Ovary (tissue), 9 donors: ENCODE data around the gene ADPGK. TPM values are rescaled to one million over a fixed set of nuclear protein-coding genes. Genes with fewer than 3 reads are reported as not detected.

ENCODE experiments used
- DNase-seq, 5 donors: peaks; one replicate each; pipeline ENCODE4 v3.0.0-alpha.2; 2019 to 2020
- H3K27ac ChIP-seq, 2 donors: fragments of 200-600 bp; one replicate each; pipeline versions ENCODE4 v1.5.1 to v1.8.0; 2019 to 2022
- H3K27me3 ChIP-seq: fragments of 200-600 bp; one replicate; pipeline ENCODE4 v1.8.0; 2022
- H3K36me3 ChIP-seq: fragments of 200-600 bp; sonication (generic); one replicate; pipeline ENCODE4 v1.5.1; 2019
- H3K4me1 ChIP-seq: one replicate; pipeline ENCODE4 v1.8.1; 2013; ENCODE audit warnings: mild to moderate bottlenecking, moderate library complexity; ENCODE audit not compliant: insufficient read depth
- H3K4me3 ChIP-seq: fragments of 200-600 bp; sonication (generic); one replicate; pipeline ENCODE4 v1.5.1; 2017
- H3K9me3 ChIP-seq, 2 donors: fragments of 200-600 bp in 1 of 2; sonication (generic) in 1 of 2; one replicate each; pipeline versions ENCODE4 v1.5.1 to v1.8.1; 2013 to 2019; ENCODE audit warnings: mild to moderate bottlenecking in 1 of 2, moderate library complexity in 1 of 2
- CTCF ChIP-seq, 3 donors: fragments of 450-650 bp in 2 of 3; fragments of 200-600 bp in 1 of 3; IDR thresholded peaks; one replicate each; pipeline versions ENCODE4 v1.5.1 to v1.8.0; 2016 to 2022; ENCODE audit warnings: antibody characterized with exemption in 3 of 3, mild to moderate bottlenecking in 1 of 3
- EP300 ChIP-seq: sonication (generic); formaldehyde crosslinking; IDR thresholded peaks from one replicate; pipeline ENCODE4 v1.6.1; 2017; ENCODE audit warnings: antibody characterized with exemption
- POLR2A ChIP-seq: fragments of 450-650 bp; IDR thresholded peaks from one replicate; pipeline ENCODE4 v1.6.1; 2017; ENCODE audit warnings: antibody characterized with exemption, mild to moderate bottlenecking, moderate library complexity
- WGBS, 3 donors: extraction: QIAGEN DNeasy Blood & Tissue Kit in 1 of 3; methylation state at CpG; one replicate each; pipeline versions ENCODE4 v1.1.5 to v1.1.7; 2013 to 2017; 5-methylcytosine and 5-hydroxymethylcytosine counted together
- intact Hi-C, 4 donors: fragments of 100-400 bp; cut with DNase I; formaldehyde crosslinking; loops; one replicate each; pipeline versions ENCODE4 v1.11.0 to v1.15.1; 2022 to 2023
- polyA plus RNA-seq, 2 donors: library from polyadenylated mRNA; stranded (reverse); fragments of 200-250 nt in 1 of 2; fragments of 350-450 nt in 1 of 2; fragmentation: Illumina TruSeq in 1 of 2; extraction: RNeasy Lipid Tissue Mini Kit (QIAGEN cat#74804) in 1 of 2; gene quantifications; one replicate each; pipeline ENCODE4 v1.2.3, GENCODE V29; 2013 to 2014
- total RNA-seq, 7 donors: library from RNA; depleted of rRNA in 2 of 7; stranded (reverse); fragments of >200 nt in 2 of 7; fragmentation: NEBNext Ultra II Directional in 3 of 7; extraction: Animal tissue kit (Norgen Biotek cat#: 25700) in 3 of 7; gene quantifications; one replicate each; pipeline versions ENCODE4 v1.1.0 to v1.2.4, GENCODE V29; 2016 to 2023
- donor health status: DM: no; HTN: no; CAD: no; lungs with moderate emphysema.
- donor health status: DM: no; HTN: no; CAD: no.
- donor health status: Bipolar disorder and iron deficiency.
- donor health status: DM: yes; HTN: yes; CAD: no.
- donor health status: DM: no; HTN: no; CAD: no.
- donor health status: DM: yes; HTN: yes; CAD: no.

Gene ADPGK
- total and polyA plus RNA-seq, 9 donors = 20.3 to 46.1 (median 28.1) TPM

- H3K4me1 ChIP-seq = no peaks in the 10 kb centered on the region
- WGBS, 3 donors = 90 to 100% (median 95%) methylated on average over 1 of the region's 1 CpG
- no peak overlapping the region for H3K27ac ChIP-seq
- no peaks in the 10 kb centered on the region for H3K27me3 ChIP-seq
- H3K36me3 ChIP-seq = no peaks in the 10 kb centered on the region
- H3K9me3 ChIP-seq = no peaks in the 10 kb centered on the region
- H3K4me3 ChIP-seq = no peak overlapping the region
- intact Hi-C loops = no loop called here
- TF ChIP-seq EP300 (no peak), POLR2A (no peak), CTCF (IDR thresholded peaks at IDR 0.05) (no peak)
- DNase-seq = no peak
These were observed 45.8 kb downstream of the ADPGK start for GRCh38 chr15:72737723-72738122.

- no peak for TF ChIP-seq EP300
- WGBS, 3 donors = 70 to 79% (median 78%) methylated on average over 3 of the region's 3 CpGs
- Histone ChIP-seq H3K4me3 (no peak overlapping the region), H3K9me3 (no peaks in the 10 kb centered on the region), H3K36me3 (no peaks in the 10 kb centered on the region), H3K4me1 (no peaks in the 10 kb centered on the region), H3K27ac (no peak overlapping the region), H3K27me3 (no peaks in the 10 kb centered on the region)
- intact Hi-C loops = no loop called here
- DNase-seq = no peak
These were observed 46.5 kb downstream of the ADPGK start for GRCh38 chr15:72737061-72737460.

GRCh38 chr15:72735111-72735510 lies 48.4 kb downstream of the ADPGK start:
- no peaks in the 10 kb centered on the region for H3K9me3 ChIP-seq
- H3K4me1 ChIP-seq = no peaks in the 10 kb centered on the region
- TF ChIP-seq POLR2A = no peak
- no peak for TF ChIP-seq CTCF (IDR thresholded peaks at IDR 0.05)
- TF ChIP-seq EP300 = no peak
- no peaks in the 10 kb centered on the region for H3K36me3 ChIP-seq
- H3K27me3 ChIP-seq = no peaks in the 10 kb centered on the region
- intact Hi-C loops = no loop called here
- H3K4me3 ChIP-seq = no peak overlapping the region
- H3K27ac ChIP-seq = no peak overlapping the region
- no peak for DNase-seq
- WGBS, 3 donors = 91 to 97% (median 96%) methylated on average over 2 of the region's 2 CpGs

GRCh38 chr15:72733941-72734738 lies 49.4 kb downstream of the ADPGK start:
- H3K4me1 ChIP-seq = no peaks in the 10 kb centered on the region
- DNase-seq = no peak
- H3K4me3 ChIP-seq = no peak overlapping the region
- no peaks in the 10 kb centered on the region for H3K36me3 ChIP-seq
- H3K27ac ChIP-seq = no peak overlapping the region
- WGBS, 3 donors = 73 to 89% (median 78%) methylated on average over 2 of the region's 2 CpGs
- H3K9me3 ChIP-seq = no peaks in the 10 kb centered on the region
- intact Hi-C loops = no loop called here
- TF ChIP-seq POLR2A (no peak), CTCF (IDR thresholded peaks at IDR 0.05) (no peak), EP300 (no peak)
- H3K27me3 ChIP-seq = no peaks in the 10 kb centered on the region

- WGBS, 3 donors = 86 to 94% (median 88%) methylated on average over 4 of the region's 4 CpGs
- no peak for DNase-seq
- Histone ChIP-seq H3K4me3 (no peak overlapping the region), H3K27ac (no peak overlapping the region), H3K36me3 (no peaks in the 10 kb centered on the region), H3K4me1 (no peaks in the 10 kb centered on the region), H3K27me3 (no peaks in the 10 kb centered on the region), H3K9me3 (no peaks in the 10 kb centered on the region)
- intact Hi-C loops = no loop called here
- TF ChIP-seq EP300 (no peak), POLR2A (no peak), CTCF (IDR thresholded peaks at IDR 0.05) (no peak)
These were observed 51.0 kb downstream of the ADPGK start for GRCh38 chr15:72732516-72732915.
